Fibroblast of villous mesenchyme (primary cell): Measurements from ENCODE around the gene ARHGAP32. TPM values are rescaled to one million over a fixed set of nuclear protein-coding genes. Genes with fewer than 3 reads are reported as not detected.

Experiments
- DNase-seq: peaks from one replicate; pipeline ENCODE4 v3.0.0-alpha.2; 2010; ENCODE audit warnings: low read depth
- H3K4me3 ChIP-seq: 2 replicates; pipeline ENCODE4 v1.5.1; 2011; ENCODE audit warnings: low read depth, mild to moderate bottlenecking, low read length
- CTCF ChIP-seq: IDR thresholded peaks from 2 replicates; pipeline ENCODE4 v1.5.1; 2012; ENCODE audit warnings: low read depth, mild to moderate bottlenecking, low read length; ENCODE audit not compliant: insufficient read depth
- total RNA-seq: library from RNA; depleted of rRNA; stranded (reverse); fragments of >200 nt; gene quantifications from 2 replicates; pipeline ENCODE4 v1.2.3, GENCODE V29; 2012

ARHGAP32 gene
- total RNA-seq, 1 donor = 9.5 TPM

GRCh38 chr11:129093283-129093682 is 98.8 kb downstream of the ARHGAP32 start:
- H3K4me3 ChIP-seq = no peak overlapping the region
- no peak for TF ChIP-seq CTCF
- no peak for DNase-seq

DNA sequence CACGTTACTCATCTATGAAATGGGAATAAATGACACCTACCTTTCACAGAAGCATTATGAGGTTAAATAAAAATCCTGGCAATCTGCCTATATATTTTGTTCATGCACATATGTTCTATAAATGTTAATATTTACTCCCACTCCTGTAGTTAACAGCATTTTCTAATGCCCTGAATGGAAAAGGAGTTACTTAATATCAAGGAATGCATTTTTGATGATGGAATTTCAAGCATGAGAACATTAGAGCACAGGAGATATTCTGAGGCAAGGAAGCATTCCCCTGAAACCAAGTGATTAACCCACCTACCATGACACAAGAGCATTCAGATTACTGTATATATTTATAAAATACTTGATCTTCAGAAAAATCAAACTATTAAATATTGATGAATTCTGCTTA is 102.1 kb downstream of the ARHGAP32 start:
- DNase-seq = peak; percentile 10
- TF ChIP-seq CTCF = no peak
- H3K4me3 ChIP-seq = no peak overlapping the region

DNA sequence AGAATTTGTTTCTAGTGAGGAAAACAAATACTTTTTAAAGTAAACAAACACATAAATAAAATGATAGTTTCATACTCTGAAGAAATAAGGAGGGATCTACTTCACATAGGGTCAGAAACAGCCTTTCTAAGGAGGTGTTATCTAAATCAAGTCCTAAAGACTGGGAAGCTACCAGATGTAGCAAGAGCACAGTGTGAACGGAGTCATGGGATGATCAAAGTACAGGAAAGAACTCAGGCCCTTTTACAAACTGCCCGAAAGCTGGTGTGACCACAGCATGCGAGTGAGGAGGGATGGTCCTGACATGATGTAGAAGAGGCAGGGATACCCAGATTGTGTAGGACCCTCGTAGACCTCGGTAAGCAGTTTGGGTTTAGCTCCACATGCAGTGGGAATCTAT is 102.8 kb downstream of the ARHGAP32 start:
- DNase-seq = peak; percentile 12
- H3K4me3 ChIP-seq = no peak overlapping the region
- TF ChIP-seq CTCF = no peak

GRCh38 chr11:129086976-129087375 is 105.1 kb downstream of the ARHGAP32 start:
- H3K4me3 ChIP-seq = no peak overlapping the region
- TF ChIP-seq CTCF = no peak
- DNase-seq = no peak

- DNase-seq = no peak
- no peak for TF ChIP-seq CTCF
These were observed 114.9 kb downstream of the ARHGAP32 start for GRCh38 chr11:129077191-129077590.

GRCh38 chr11:129075757-129076156 is 116.4 kb downstream of the ARHGAP32 start:
- TF ChIP-seq CTCF = no peak

More at GRCh38 chr11:129077191-129077590, 114.9 kb downstream of the ARHGAP32 start:
- no peak overlapping the region for H3K4me3 ChIP-seq

DNA sequence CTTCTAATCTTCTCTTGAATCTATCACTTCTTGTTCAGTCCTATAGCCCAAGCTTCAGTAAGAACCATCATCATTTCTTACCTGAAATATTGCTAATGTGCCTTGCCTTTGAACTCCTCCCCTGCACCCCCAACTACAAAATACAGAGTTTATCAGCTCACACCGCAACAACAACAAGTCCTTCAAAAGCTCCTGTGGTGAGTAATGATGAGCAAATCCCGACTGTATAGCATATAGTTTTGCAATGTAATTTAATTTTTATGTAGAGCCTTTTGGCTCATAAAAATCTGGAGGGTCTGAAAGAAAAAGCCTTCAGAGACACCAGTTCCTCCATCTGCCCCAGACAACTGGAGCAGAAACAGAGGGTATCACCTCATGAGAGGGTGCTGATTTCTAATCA is 124.7 kb downstream of the ARHGAP32 start:
- DNase-seq = no peak
- no peak for TF ChIP-seq CTCF
- no peak overlapping the region for H3K4me3 ChIP-seq

More at GRCh38 chr11:129075757-129076156, 116.4 kb downstream of the ARHGAP32 start:
- no peak for DNase-seq
- H3K4me3 ChIP-seq = no peak overlapping the region
